ENCODE measurements around the gene NR2F1-AS1. TPM values are rescaled to one million over a fixed set of nuclear protein-coding genes. Genes with fewer than 3 reads are reported as not detected.

The NR2F1-AS1 gene
- total RNA-seq, 1 donor from 2014 or later = 5.2 TPM

DNA sequence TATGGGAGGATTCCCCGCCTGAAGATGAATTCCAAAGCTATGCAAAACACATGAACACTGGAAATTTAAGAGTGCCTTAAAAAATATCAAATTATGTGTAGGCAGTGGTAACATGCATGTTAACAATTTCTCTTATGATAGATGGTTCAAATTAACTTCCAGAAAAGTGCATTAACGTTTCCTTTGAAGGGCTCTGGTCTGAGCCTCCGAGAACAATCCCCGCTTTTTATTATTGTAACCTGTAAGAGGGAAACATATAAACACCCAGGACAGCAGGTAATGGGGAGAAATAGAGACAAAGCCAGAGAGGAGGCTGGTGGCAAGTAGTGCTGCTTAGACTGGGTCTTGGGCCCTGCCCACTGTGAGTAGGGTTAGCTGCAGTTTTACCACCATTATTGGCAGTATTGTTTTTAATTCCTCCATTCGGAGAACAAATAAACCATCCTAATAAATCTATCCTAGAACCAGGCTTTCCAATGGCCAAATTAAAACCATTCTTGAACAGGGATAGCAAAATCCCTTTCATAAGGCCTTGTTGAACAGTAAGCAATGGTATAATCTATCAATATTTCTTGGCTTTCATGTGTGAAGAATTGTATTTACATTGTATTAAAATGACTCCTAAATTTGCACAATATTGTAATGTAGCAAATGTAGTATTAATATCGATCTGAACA is 8.3 kb upstream of the NR2F1-AS1 start:
- Histone ChIP-seq H3K27ac (ENCODE audit: low read depth, low read length) (no peak overlapping the region), H3K9ac (ENCODE audit: low read depth in 1 of 3, low read length in 3 of 3) (no peak overlapping the region), H3K27me3 (ENCODE audit: control insufficient read depth in 3 of 3, insufficient read depth in 3 of 3, low read length in 3 of 3) (peaks cover 25 to 53% (median 32%) of the 10 kb centered on the region in 3 donors), H3K9me3 (ENCODE audit: control insufficient read depth in 3 of 3, low read length in 3 of 3) (peaks cover 0 to 2% (median 0%) of the 10 kb centered on the region in 3 donors), H3K4me3 (ENCODE audit: low read length in 3 of 3) (no peak overlapping the region), H3K4me1 (ENCODE audit: control insufficient read depth in 3 of 3, insufficient read depth in 3 of 3, low read length in 3 of 3) (peaks cover 0 to 4% (median 3%) of the 10 kb centered on the region in 3 donors), H3K36me3 (ENCODE audit: control insufficient read depth in 3 of 3, insufficient read depth in 3 of 3, low read length in 3 of 3) (no peaks in the 10 kb centered on the region)

- Histone ChIP-seq H3K9me3 (ENCODE audit: control insufficient read depth in 3 of 3, low read length in 3 of 3) (peaks cover 0 to 2% (median 0%) of the 10 kb centered on the region in 3 donors), H3K36me3 (ENCODE audit: control insufficient read depth in 3 of 3, insufficient read depth in 3 of 3, low read length in 3 of 3) (no peaks in the 10 kb centered on the region), H3K9ac (ENCODE audit: low read depth in 1 of 3, low read length in 3 of 3) (no peak overlapping the region), H3K4me1 (ENCODE audit: control insufficient read depth in 3 of 3, insufficient read depth in 3 of 3, low read length in 3 of 3) (peaks cover 2 to 4% (median 3%) of the 10 kb centered on the region in 3 donors), H3K27ac (ENCODE audit: low read depth, low read length) (no peak overlapping the region), H3K27me3 (ENCODE audit: control insufficient read depth in 3 of 3, insufficient read depth in 3 of 3, low read length in 3 of 3) (peaks cover 22 to 53% (median 31%) of the 10 kb centered on the region in 3 donors), H3K4me3 (ENCODE audit: low read length in 3 of 3) (no peak overlapping the region)
Measured at GRCh38 chr5:93588352-93589151, 7.5 kb upstream of the NR2F1-AS1 start.

DNA sequence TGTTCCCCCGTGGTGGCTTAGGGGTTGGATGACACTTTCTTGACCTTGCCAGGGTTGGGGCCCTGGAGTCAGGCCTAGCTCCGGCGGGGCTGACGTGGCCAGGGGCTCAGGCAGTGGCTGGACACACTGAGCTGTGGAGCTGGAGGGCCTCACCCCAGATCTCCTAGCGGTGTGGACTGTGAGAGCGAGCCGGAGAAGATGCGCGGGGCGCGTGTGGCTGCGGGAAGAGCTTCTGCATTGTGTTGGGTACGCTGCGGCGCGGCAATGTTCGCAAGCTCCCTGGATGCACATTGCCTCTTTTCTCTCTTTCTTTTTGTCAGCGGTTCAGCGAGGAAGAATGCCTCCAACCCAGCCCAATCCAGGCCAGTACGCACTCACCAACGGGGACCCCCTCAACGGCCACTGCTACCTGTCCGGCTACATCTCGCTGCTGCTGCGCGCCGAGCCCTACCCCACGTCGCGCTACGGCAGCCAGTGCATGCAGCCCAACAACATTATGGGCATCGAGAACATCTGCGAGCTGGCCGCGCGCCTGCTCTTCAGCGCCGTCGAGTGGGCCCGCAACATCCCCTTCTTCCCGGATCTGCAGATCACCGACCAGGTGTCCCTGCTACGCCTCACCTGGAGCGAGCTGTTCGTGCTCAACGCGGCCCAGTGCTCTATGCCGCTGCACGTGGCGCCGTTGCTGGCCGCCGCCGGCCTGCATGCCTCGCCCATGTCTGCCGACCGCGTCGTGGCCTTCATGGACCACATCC is 6.8 kb upstream of the NR2F1-AS1 start:
- H3K27ac ChIP-seq (ENCODE audit: low read depth, low read length) = no peak overlapping the region
- no peak overlapping the region for H3K4me3 ChIP-seq (ENCODE audit: low read length in 3 of 3)
- peaks cover 3 to 10% (median 4%) of the 10 kb centered on the region in 3 donors for H3K4me1 ChIP-seq (ENCODE audit: control insufficient read depth in 3 of 3, insufficient read depth in 3 of 3, low read length in 3 of 3)
- H3K27me3 ChIP-seq (ENCODE audit: control insufficient read depth in 3 of 3, insufficient read depth in 3 of 3, low read length in 3 of 3) = peaks cover 20 to 56% (median 36%) of the 10 kb centered on the region in 3 donors
- H3K9me3 ChIP-seq (ENCODE audit: control insufficient read depth in 3 of 3, low read length in 3 of 3) = peaks cover 0 to 2% (median 0%) of the 10 kb centered on the region in 3 donors
- no peaks in the 10 kb centered on the region for H3K36me3 ChIP-seq (ENCODE audit: control insufficient read depth in 3 of 3, insufficient read depth in 3 of 3, low read length in 3 of 3)
- no peak overlapping the region for H3K9ac ChIP-seq (ENCODE audit: low read depth in 1 of 3, low read length in 3 of 3)

- no peak overlapping the region for H3K4me3 ChIP-seq (ENCODE audit: low read length in 3 of 3)
- peaks cover 3 to 13% (median 4%) of the 10 kb centered on the region in 3 donors for H3K4me1 ChIP-seq (ENCODE audit: control insufficient read depth in 3 of 3, insufficient read depth in 3 of 3, low read length in 3 of 3)
- no peaks in the 10 kb centered on the region for H3K36me3 ChIP-seq (ENCODE audit: control insufficient read depth in 3 of 3, insufficient read depth in 3 of 3, low read length in 3 of 3)
- H3K27me3 ChIP-seq (ENCODE audit: control insufficient read depth in 3 of 3, insufficient read depth in 3 of 3, low read length in 3 of 3) = peaks cover 23 to 61% (median 41%) of the 10 kb centered on the region in 3 donors
- no peak overlapping the region for H3K27ac ChIP-seq (ENCODE audit: low read depth, low read length)
- H3K9me3 ChIP-seq (ENCODE audit: control insufficient read depth in 3 of 3, low read length in 3 of 3) = peaks cover 0 to 2% (median 0%) of the 10 kb centered on the region in 3 donors
- H3K9ac ChIP-seq (ENCODE audit: low read depth in 1 of 3, low read length in 3 of 3) = no peak overlapping the region
Measured at GRCh38 chr5:93586736-93587596, 5.9 kb upstream of the NR2F1-AS1 start.

DNA sequence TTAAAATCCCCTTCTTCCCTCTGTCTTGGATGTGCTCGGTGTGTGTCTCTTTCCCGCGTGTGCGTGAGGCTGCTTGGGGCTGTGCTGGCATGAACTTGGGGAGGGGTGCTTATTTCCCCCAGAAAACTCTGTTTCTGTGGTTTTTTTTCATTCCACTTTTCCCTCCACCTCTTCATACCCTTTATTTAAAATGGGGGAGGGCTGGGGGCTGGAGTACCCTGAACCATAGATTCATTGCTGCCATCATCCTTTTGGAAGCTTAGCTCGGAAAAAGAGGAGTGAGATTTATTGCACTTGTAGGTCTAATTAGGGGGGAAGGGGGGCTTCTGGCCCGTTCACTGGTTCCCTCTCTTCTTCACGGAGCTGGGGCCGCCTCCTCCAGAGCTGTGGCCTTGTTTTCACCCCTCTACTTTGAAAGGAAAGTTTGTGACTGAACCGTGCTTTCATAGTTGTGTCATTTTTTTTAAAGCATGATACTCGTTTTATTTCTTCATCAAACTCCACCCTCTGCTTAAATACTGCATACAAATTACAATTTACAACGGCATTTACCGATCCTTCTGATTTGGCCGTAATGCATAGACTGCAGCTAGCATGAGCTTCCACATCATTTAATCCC is 4.9 kb upstream of the NR2F1-AS1 start:
- Histone ChIP-seq H3K9me3 (ENCODE audit: control insufficient read depth in 3 of 3, low read length in 3 of 3) (peaks cover 0 to 2% (median 0%) of the 10 kb centered on the region in 3 donors), H3K4me3 (ENCODE audit: low read length in 3 of 3) (peak overlapping the region in 2 of 3 donors; percentile 33 to 69), H3K9ac (ENCODE audit: low read depth in 1 of 3, low read length in 3 of 3) (no peak overlapping the region), H3K4me1 (ENCODE audit: control insufficient read depth in 3 of 3, insufficient read depth in 3 of 3, low read length in 3 of 3) (peaks cover 9 to 13% (median 9%) of the 10 kb centered on the region in 3 donors), H3K27ac (ENCODE audit: low read depth, low read length) (no peak overlapping the region), H3K36me3 (ENCODE audit: control insufficient read depth in 3 of 3, insufficient read depth in 3 of 3, low read length in 3 of 3) (no peaks in the 10 kb centered on the region), H3K27me3 (ENCODE audit: control insufficient read depth in 3 of 3, insufficient read depth in 3 of 3, low read length in 3 of 3) (peaks cover 23 to 60% (median 44%) of the 10 kb centered on the region in 3 donors)

- Histone ChIP-seq H3K4me1 (ENCODE audit: control insufficient read depth in 3 of 3, insufficient read depth in 3 of 3, low read length in 3 of 3) (peaks cover 15 to 19% (median 15%) of the 10 kb centered on the region in 3 donors), H3K27ac (ENCODE audit: low read depth, low read length) (no peak overlapping the region), H3K9ac (ENCODE audit: low read depth in 1 of 3, low read length in 3 of 3) (peak overlapping the region in 2 of 3 donors; percentile 57), H3K4me3 (ENCODE audit: low read length in 3 of 3) (peak overlapping the region; percentile 68 to 81 (median 69)), H3K27me3 (ENCODE audit: control insufficient read depth in 3 of 3, insufficient read depth in 3 of 3, low read length in 3 of 3) (peaks cover 23 to 66% (median 51%) of the 10 kb centered on the region in 3 donors), H3K36me3 (ENCODE audit: control insufficient read depth in 3 of 3, insufficient read depth in 3 of 3, low read length in 3 of 3) (no peaks in the 10 kb centered on the region), H3K9me3 (ENCODE audit: control insufficient read depth in 3 of 3, low read length in 3 of 3) (peaks cover 0 to 2% (median 0%) of the 10 kb centered on the region in 3 donors)
Measured at GRCh38 chr5:93585041-93585766, 4.2 kb upstream of the NR2F1-AS1 start.

- H3K9me3 ChIP-seq (ENCODE audit: control insufficient read depth in 3 of 3, low read length in 3 of 3) = peaks cover 0 to 2% (median 0%) of the 10 kb centered on the region in 3 donors
Measured at GRCh38 chr5:93584596-93585040, 3.6 kb upstream of the NR2F1-AS1 start.

GRCh38 chr5:93583768-93584595 is 3.0 kb upstream of the NR2F1-AS1 start:
- H3K4me1 ChIP-seq (ENCODE audit: control insufficient read depth in 3 of 3, insufficient read depth in 3 of 3, low read length in 3 of 3) = peaks cover 20 to 25% (median 21%) of the 10 kb centered on the region in 3 donors
- H3K27ac ChIP-seq (ENCODE audit: low read depth, low read length) = no peak overlapping the region

More at GRCh38 chr5:93584596-93585040, 3.6 kb upstream of the NR2F1-AS1 start:
- Histone ChIP-seq H3K9ac (ENCODE audit: low read depth in 1 of 3, low read length in 3 of 3) (peak overlapping the region in 1 of 3 donors; percentile 25), H3K27me3 (ENCODE audit: control insufficient read depth in 3 of 3, insufficient read depth in 3 of 3, low read length in 3 of 3) (peaks cover 23 to 72% (median 57%) of the 10 kb centered on the region in 3 donors), H3K36me3 (ENCODE audit: control insufficient read depth in 3 of 3, insufficient read depth in 3 of 3, low read length in 3 of 3) (no peaks in the 10 kb centered on the region), H3K4me3 (ENCODE audit: low read length in 3 of 3) (peak overlapping the region in 2 of 3 donors; percentile 49 to 69), H3K27ac (ENCODE audit: low read depth, low read length) (no peak overlapping the region), H3K4me1 (ENCODE audit: control insufficient read depth in 3 of 3, insufficient read depth in 3 of 3, low read length in 3 of 3) (peaks cover 20 to 21% (median 21%) of the 10 kb centered on the region in 3 donors)

More at GRCh38 chr5:93583768-93584595, 3.0 kb upstream of the NR2F1-AS1 start:
- Histone ChIP-seq H3K9ac (ENCODE audit: low read depth in 1 of 3, low read length in 3 of 3) (peak overlapping the region in 2 of 3 donors; percentile 35 to 50), H3K9me3 (ENCODE audit: control insufficient read depth in 3 of 3, low read length in 3 of 3) (peaks cover 0 to 2% (median 0%) of the 10 kb centered on the region in 3 donors), H3K27me3 (ENCODE audit: control insufficient read depth in 3 of 3, insufficient read depth in 3 of 3, low read length in 3 of 3) (peaks cover 26 to 73% (median 61%) of the 10 kb centered on the region in 3 donors), H3K36me3 (ENCODE audit: control insufficient read depth in 3 of 3, insufficient read depth in 3 of 3, low read length in 3 of 3) (no peaks in the 10 kb centered on the region), H3K4me3 (ENCODE audit: low read length in 3 of 3) (peak overlapping the region; percentile 43 to 70 (median 63))

All from skeletal muscle tissue (tissue), 4 donors.